ENCODE data around the gene HLA-DMB. TPM values are rescaled to one million over a fixed set of nuclear protein-coding genes. Genes with fewer than 3 reads are reported as not detected.

The HLA-DMB gene
- 31.0 TPM for total RNA-seq

GRCh38 chr6:32940656-32941213, at the start of gene HLA-DMB:
Gene HLA-DMB (minus strand): TSS chr6:32941028. CDS start chr6:32940807, 221 bp downstream.
- DNase-seq (ENCODE audit: low spot score) = peak; percentile 60

GRCh38 chr6:32989368-32989767, 48.5 kb upstream of the HLA-DMB start:
- DNase-seq (ENCODE audit: low spot score) = no peak

- peak; percentile 92 for DNase-seq (ENCODE audit: low spot score)
Measured at GRCh38 chr6:32984622-32985389, 44.0 kb upstream of the HLA-DMB start.

GRCh38 chr6:32983964-32984621, 43.3 kb upstream of the HLA-DMB start:
- DNase-seq (ENCODE audit: low spot score) = no peak

GRCh38 chr6:32983493-32983848, 42.6 kb upstream of the HLA-DMB start:
- DNase-seq (ENCODE audit: low spot score) = no peak

- no peak for DNase-seq (ENCODE audit: low spot score)
Measured at GRCh38 chr6:32982702-32983492, 42.1 kb upstream of the HLA-DMB start.

- DNase-seq (ENCODE audit: low spot score) = no peak
Measured at GRCh38 chr6:32982084-32982701, 41.4 kb upstream of the HLA-DMB start.

GRCh38 chr6:32980488-32981038, 39.7 kb upstream of the HLA-DMB start:
- no peak for DNase-seq (ENCODE audit: low spot score)

- DNase-seq (ENCODE audit: low spot score) = no peak
Measured at GRCh38 chr6:32979720-32980487, 39.1 kb upstream of the HLA-DMB start.

- DNase-seq (ENCODE audit: low spot score) = no peak
Measured at GRCh38 chr6:32977953-32978324, 37.1 kb upstream of the HLA-DMB start.

GRCh38 chr6:32977272-32977952, 36.6 kb upstream of the HLA-DMB start:
- no peak for DNase-seq (ENCODE audit: low spot score)

GRCh38 chr6:32976334-32977069, 35.7 kb upstream of the HLA-DMB start:
- DNase-seq (ENCODE audit: low spot score) = no peak

GRCh38 chr6:32975886-32976285, 35.1 kb upstream of the HLA-DMB start:
- no peak for DNase-seq (ENCODE audit: low spot score)

- DNase-seq (ENCODE audit: low spot score) = no peak
Measured at GRCh38 chr6:32974541-32975308, 33.9 kb upstream of the HLA-DMB start.

- no peak for DNase-seq (ENCODE audit: low spot score)
Measured at GRCh38 chr6:32974016-32974333, 33.1 kb upstream of the HLA-DMB start.

- DNase-seq (ENCODE audit: low spot score) = no peak
Measured at GRCh38 chr6:32973144-32974015, 32.6 kb upstream of the HLA-DMB start.

GRCh38 chr6:32972353-32973143, 31.7 kb upstream of the HLA-DMB start:
- DNase-seq (ENCODE audit: low spot score) = no peak
